Prostate gland (tissue), 2 donors: ENCODE results near the gene QRFP. TPM values are rescaled to one million over a fixed set of nuclear protein-coding genes. Genes with fewer than 3 reads are reported as not detected.

Experiments
- DNase-seq: peaks from one replicate; pipeline ENCODE4 v3.0.0-alpha.2; 2019; ENCODE audit warnings: low spot score
- H3K27ac ChIP-seq, 2 donors: fragments of 200-600 bp; sonication (generic); 2 replicates each; pipeline ENCODE4 v1.5.1; 2017 to 2019
- H3K27me3 ChIP-seq: fragments of 200-600 bp; sonication (generic); replicated peaks from 2 replicates; pipeline ENCODE4 v1.5.1; 2019; ENCODE audit not compliant: insufficient read depth
- H3K36me3 ChIP-seq, 2 donors: fragments of 200-600 bp; sonication (generic); 1 replicate in 1 of 2; 2 replicates in 1 of 2; pipeline versions ENCODE4 v1.5.1 to v1.8.1; 2017 to 2019
- H3K4me1 ChIP-seq: fragments of 200-600 bp; sonication (generic); replicated peaks from 2 replicates; pipeline ENCODE4 v1.5.1; 2019
- H3K4me3 ChIP-seq, 2 donors: fragments of 200-600 bp; sonication (generic); 2 replicates each; pipeline ENCODE4 v1.5.1; 2017 to 2019
- H3K9me3 ChIP-seq: fragments of 200-600 bp; sonication (generic); 2 replicates; pipeline ENCODE4 v1.5.1; 2017
- POLR2A ChIP-seq: fragments of 450-650 bp; IDR thresholded peaks from one replicate; pipeline ENCODE4 v1.6.1; 2016; ENCODE audit warnings: antibody characterized with exemption, mild to moderate bottlenecking
- POLR2AphosphoS5 ChIP-seq: sonication (generic); formaldehyde crosslinking; IDR thresholded peaks from one replicate; pipeline ENCODE4 v1.6.1; 2017; ENCODE audit warnings: antibody characterized with exemption
- WGBS: methylation state at CpG from one replicate; pipeline ENCODE4 v1.1.5; 2018; 5-methylcytosine and 5-hydroxymethylcytosine counted together
- intact Hi-C: fragments of 100-400 bp; cut with DNase I; formaldehyde crosslinking; loops from one replicate; pipeline ENCODE4 v1.14.2; 2022
- total RNA-seq, 2 donors: library from RNA; depleted of rRNA; stranded (reverse); fragments of >200 nt; gene quantifications; one replicate each; pipeline ENCODE4 v1.1.0, GENCODE V29; 2016
- TF ChIP-seq, protein P1 (sequence below), 4 experiments: fragments of 200-600 bp in 2 of 4; fragments of 450-650 bp in 2 of 4; sonication (generic) in 2 of 4; IDR thresholded peaks; 1 replicate in 3 of 4; 2 replicates in 1 of 4; pipeline ENCODE4 v1.5.1; 2016 to 2019; ENCODE audit warnings: antibody characterized with exemption in 4 of 4, mild to moderate bottlenecking in 2 of 4, moderate library complexity in 2 of 4

Gene QRFP
- total RNA-seq, 2 donors from 2014 or later, result 1.0 TPM; not detected in 1

DNA sequence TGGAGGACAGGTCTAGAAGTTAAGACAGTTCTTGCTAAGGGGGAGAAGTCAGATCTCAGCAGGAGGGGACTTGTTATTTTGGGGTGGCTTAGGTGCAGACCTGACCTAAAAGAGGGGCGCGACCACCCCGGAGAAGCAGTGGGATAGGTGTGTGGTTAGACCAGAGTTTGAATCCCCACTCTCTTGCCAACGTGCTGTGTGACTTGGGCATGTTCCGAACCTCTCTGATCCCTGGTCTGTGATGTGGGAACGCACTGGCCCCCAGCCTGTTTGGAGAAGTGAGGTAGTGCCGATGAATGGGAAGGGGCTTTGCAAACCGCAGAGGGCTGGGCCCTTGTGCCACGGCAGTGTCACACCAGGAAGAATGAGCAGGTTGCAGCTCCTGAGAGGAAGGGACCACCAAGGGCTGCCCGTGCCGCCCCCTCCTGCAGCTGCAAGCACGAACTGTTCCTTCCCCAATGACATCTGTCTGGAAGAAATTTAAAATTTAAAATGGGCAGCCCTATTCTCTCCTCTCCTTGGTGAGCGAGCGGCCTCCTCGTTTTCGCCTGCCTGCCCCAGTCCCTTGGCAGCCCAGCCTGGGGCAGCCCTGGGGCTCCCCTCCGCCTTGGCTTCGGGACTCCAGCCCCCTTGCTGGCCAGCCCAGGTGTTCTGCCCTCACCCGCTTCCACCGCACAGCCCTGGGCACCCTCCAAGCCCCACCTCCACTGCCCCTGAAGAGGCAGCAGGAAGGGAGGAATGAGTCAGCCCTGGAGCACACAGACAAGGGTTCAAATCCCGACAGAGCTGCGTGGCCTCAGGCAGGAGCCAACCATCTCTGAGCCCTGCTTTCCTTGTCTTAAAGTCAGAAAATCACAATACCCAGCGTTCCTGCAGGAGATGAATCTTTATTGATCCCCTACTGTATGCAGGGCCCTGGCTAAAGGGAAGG lies 40.8 kb upstream of the QRFP start:
- Histone ChIP-seq H3K27ac (no peak overlapping the region), H3K4me3 (no peak overlapping the region), H3K27me3 (peaks cover 6% of the 10 kb centered on the region), H3K36me3 (no peaks in the 10 kb centered on the region), H3K4me1 (peaks cover 11% of the 10 kb centered on the region), H3K9me3 (no peaks in the 10 kb centered on the region)
- no peak for TF ChIP-seq POLR2AphosphoS5
- TF ChIP-seq, protein P1, sequence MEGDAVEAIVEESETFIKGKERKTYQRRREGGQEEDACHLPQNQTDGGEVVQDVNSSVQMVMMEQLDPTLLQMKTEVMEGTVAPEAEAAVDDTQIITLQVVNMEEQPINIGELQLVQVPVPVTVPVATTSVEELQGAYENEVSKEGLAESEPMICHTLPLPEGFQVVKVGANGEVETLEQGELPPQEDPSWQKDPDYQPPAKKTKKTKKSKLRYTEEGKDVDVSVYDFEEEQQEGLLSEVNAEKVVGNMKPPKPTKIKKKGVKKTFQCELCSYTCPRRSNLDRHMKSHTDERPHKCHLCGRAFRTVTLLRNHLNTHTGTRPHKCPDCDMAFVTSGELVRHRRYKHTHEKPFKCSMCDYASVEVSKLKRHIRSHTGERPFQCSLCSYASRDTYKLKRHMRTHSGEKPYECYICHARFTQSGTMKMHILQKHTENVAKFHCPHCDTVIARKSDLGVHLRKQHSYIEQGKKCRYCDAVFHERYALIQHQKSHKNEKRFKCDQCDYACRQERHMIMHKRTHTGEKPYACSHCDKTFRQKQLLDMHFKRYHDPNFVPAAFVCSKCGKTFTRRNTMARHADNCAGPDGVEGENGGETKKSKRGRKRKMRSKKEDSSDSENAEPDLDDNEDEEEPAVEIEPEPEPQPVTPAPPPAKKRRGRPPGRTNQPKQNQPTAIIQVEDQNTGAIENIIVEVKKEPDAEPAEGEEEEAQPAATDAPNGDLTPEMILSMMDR (IDR thresholded peaks at IDR 0.05), result no peak
- TF ChIP-seq POLR2A, result no peak
- no peak for DNase-seq
- intact Hi-C loops, result no loop called here
- 76% methylated on average over 23 of the region's 23 CpGs for WGBS

DNA sequence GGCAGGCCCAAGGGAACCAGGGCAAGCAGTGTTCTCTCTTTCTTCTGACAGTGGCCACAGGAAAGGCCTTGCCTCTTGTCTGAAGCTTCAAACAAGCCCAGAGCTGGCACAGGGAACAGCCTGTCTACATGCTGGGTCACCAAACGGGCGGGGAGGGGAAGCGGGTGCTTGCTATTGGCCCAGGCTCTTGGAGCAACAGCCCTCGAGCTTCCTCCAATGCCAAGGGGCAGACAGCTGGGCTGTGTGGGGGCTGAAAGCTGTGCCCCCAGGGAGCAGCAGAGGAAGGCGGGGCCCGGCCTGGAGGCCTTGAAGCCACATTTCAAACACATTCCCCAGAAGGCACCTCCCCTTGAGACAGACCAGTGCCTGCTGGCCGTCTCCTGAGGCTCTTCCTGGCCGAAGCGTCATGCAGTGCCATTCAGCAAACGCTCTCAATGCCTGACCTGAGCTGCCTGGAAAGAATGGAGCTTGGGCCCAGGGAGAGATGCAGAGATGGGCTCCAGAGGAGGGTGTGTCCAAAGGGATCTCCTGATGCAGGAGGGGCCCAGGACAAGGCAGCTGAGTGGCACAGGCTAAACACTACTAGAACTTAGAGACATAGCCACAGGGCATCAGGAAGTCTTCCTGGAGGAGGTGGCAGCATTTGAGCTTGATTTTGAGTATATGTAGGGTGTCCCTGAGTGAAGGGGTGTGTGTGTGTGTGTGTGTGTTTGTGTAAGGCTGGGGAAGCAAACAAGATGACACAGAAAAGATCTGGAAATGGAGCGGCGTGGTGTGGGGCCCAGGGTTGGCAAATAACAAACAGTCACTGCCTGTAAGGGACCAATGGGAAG lies 39.9 kb upstream of the QRFP start:
- Histone ChIP-seq H3K36me3 (no peaks in the 10 kb centered on the region), H3K9me3 (no peaks in the 10 kb centered on the region), H3K4me3 (no peak overlapping the region), H3K27me3 (peaks cover 6% of the 10 kb centered on the region), H3K27ac (no peak overlapping the region), H3K4me1 (peaks cover 11% of the 10 kb centered on the region)
- TF ChIP-seq POLR2AphosphoS5, result no peak
- no peak for TF ChIP-seq POLR2A
- TF ChIP-seq, protein P1 (IDR thresholded peaks at IDR 0.05), result no peak
- intact Hi-C loops, result no loop called here
- DNase-seq, result no peak
- WGBS, result 54% methylated on average over 12 of the region's 12 CpGs

DNA sequence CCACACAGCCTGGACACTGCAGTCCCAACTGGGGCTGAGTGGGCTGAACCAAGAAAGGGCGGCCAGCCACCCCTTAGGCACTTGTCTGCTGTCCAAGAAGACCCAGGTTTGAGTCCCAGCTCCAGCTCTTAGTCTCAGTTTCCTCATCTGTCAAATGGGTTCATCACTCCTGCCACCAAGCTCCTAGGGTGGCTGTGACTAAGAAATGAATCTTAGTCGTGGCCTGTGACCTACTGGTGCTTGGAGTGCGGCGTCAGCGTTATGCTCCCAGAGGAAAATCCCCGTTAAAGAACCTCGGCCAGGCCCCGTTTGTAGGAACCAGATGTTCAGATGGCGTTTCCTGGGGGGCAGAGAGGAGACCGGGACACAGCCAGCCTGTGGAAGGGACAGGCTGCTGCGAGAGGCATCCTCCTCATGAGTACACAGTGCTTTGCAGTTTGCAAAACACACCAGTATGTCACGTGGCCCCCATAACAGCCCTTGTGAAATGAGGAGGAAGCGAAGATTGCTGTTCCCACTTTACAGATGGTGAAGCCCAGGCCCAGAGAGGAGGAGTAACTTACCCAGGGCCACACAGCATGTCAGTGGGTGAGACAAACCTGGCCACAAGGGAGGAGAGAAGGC lies 39.1 kb upstream of the QRFP start:
- Histone ChIP-seq H3K4me1 (peaks cover 11% of the 10 kb centered on the region), H3K27me3 (peaks cover 6% of the 10 kb centered on the region), H3K9me3 (no peaks in the 10 kb centered on the region), H3K36me3 (no peaks in the 10 kb centered on the region), H3K27ac (no peak overlapping the region), H3K4me3 (no peak overlapping the region)
- WGBS, result 85% methylated on average over 13 of the region's 13 CpGs
- TF ChIP-seq, protein P1 (IDR thresholded peaks at IDR 0.05), result no peak
- TF ChIP-seq POLR2A (no peak), POLR2AphosphoS5 (no peak)
- intact Hi-C loops, result no loop called here
- DNase-seq, result no peak

DNA sequence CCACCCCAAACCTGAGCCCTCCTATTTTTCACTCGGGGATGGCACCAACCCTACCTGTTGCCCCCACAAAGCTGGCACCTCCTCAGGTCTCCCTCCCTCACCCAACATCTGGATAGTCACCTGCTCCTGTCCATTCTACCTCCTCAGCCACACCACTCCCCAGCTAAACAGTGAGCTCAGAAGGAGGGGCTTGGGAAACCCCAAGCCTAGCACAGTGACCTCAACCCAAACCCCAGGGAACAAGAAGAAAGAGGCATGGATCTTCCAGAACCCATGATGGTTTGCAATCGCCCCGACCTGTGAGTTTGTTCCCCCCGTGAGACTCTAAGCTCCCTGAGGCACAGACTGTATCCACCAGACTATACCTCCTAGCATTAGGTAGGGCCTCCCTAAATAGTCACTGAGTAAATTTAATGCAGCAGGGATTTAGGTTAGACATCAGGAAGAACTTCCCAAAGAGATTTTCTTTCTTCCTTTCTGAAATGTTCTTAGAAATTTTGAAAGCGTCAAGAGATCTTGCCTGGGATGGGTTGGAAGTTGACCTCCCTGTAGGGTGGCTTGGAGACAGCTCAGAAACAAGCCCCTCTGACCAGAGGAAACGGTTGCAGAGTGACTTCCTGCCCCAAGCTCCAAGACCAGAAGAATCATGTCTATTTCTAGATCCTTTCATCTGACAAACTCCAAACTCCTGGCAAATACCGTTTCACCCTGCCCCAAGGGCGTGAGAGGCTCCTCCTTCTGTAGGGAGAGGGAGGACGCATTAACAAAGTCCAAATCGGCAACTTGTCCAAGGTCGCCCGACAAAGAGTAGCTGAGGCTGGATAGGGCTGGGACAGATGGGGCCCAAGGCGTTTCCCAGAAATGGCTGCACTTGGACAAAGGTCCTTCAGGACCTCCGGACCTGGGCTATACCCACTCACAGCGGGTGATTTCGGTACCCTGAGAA lies 38.4 kb upstream of the QRFP start:
- DNase-seq, result no peak
- peaks cover 11% of the 10 kb centered on the region for H3K4me1 ChIP-seq
- no peaks in the 10 kb centered on the region for H3K9me3 ChIP-seq
- H3K4me3 ChIP-seq, result no peak overlapping the region
- intact Hi-C loops, result no loop called here
- no peaks in the 10 kb centered on the region for H3K36me3 ChIP-seq
- TF ChIP-seq, protein P1 (IDR thresholded peaks at IDR 0.05), result no peak
- TF ChIP-seq POLR2AphosphoS5, result no peak
- no peak for TF ChIP-seq POLR2A
- H3K27ac ChIP-seq, result no peak overlapping the region
- peaks cover 6% of the 10 kb centered on the region for H3K27me3 ChIP-seq
- 52% methylated on average over 15 of the region's 16 CpGs for WGBS
